GM23338 (cell line): ENCODE data around the gene SRGAP2C.
"Not testable (repeated sequence)": the region's sequence is repeated elsewhere in the genome, so short reads cannot be mapped to it uniquely, and the experiment has no call there.

ENCODE experiments used
- CTCF ChIP-seq, 2 experiments: fragments of 200-600 bp in 1 of 2; sonication (generic) in 1 of 2; conservative IDR thresholded peaks; 2 replicates each; pipeline versions ENCODE4 v1.5.1 to v1.6.1; 2016 to 2017; ENCODE audit warnings: antibody characterized with exemption in 2 of 2, low read depth in 2 of 2, mild to moderate bottlenecking in 2 of 2, moderate library complexity in 1 of 2
- EZH2 ChIP-seq: fragments of 200-600 bp; sonication (generic); IDR thresholded peaks from one replicate; pipeline ENCODE4 v1.8.0; 2017; ENCODE audit warnings: antibody characterized with exemption, mild to moderate bottlenecking, low read depth; ENCODE audit not compliant: unreplicated experiment
- POLR2AphosphoS5 ChIP-seq: IDR thresholded peaks from 2 replicates; pipeline ENCODE4 v1.6.1; 2016; ENCODE audit warnings: antibody characterized with exemption, low read depth
- REST ChIP-seq: IDR thresholded peaks from one replicate; pipeline ENCODE4 v1.6.1; 2018; ENCODE audit warnings: antibody characterized with exemption; ENCODE audit not compliant: unreplicated experiment

GRCh38 chr1:121389895-121390560, 205.3 kb downstream of the SRGAP2C start:
- TF ChIP-seq CTCF (conservative IDR thresholded peaks at IDR 0.05; ENCODE audit: low read depth in 2 of 2); EZH2; POLR2AphosphoS5; REST: not testable (repeated sequence)
